Measurements from ENCODE around the gene HIP1.
"Not testable (repeated sequence)": the region's sequence is repeated elsewhere in the genome, so short reads cannot be mapped to it uniquely, and the experiment has no call there.

Gene HIP1

DNA sequence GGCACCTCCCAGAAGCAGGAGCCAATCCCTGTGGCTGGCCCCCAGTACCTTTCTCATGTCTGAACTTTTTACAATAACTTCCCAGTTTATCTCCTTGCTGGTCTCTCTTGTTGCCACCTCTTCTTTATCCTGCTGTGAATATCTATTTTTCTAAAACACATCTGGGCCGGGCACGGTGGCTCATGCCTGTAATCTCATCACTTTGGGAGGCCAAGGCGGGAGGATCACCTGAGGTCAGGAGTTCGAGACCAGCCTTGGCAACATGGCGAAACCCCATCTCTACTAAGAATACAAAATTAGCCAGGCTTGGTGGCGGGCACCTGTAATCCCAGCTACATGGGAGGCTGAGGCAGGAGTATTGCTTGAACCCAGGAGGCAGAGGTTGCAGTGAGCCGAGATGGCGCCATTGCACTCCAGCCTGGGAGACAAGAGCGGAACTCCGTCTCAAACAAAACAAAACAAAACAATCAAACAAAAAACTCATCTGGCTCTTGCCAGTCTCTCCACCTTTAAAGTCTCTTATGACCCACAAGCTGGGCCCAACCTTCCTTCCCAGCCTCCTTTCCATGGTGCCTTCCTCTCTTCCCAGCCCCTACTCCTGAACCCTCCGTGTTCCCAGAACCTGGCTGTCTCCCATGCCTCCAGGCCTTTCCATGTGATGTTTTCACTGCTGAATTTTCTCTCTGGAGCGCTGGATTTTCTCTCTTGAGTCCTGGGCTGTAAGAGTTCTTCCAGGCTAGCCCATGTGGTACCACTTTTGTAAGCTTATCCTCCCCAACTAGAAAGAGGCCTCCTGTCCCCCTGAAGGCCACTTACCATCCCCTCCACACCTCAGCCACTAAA lies 51.3 kb downstream of the HIP1 start:
- Histone ChIP-seq H3K27me3 (ENCODE audit: control insufficient read depth, insufficient read depth, low read length) (no peaks in the 10 kb centered on the region), H3K4me1 (ENCODE audit: control insufficient read depth, insufficient read depth, low read length) (peaks cover 5% of the 10 kb centered on the region), H3K9me3 (replicated peaks; ENCODE audit: low read length) (no peaks in the 10 kb centered on the region), H3K4me2 (ENCODE audit: low read length) (no peak overlapping the region), H3K9ac (ENCODE audit: low read depth, low read length) (no peak overlapping the region), H3K4me3 (ENCODE audit: low read length) (no peak overlapping the region), H3K36me3 (ENCODE audit: insufficient read depth, low read length) (peaks cover 5% of the 10 kb centered on the region)

DNA sequence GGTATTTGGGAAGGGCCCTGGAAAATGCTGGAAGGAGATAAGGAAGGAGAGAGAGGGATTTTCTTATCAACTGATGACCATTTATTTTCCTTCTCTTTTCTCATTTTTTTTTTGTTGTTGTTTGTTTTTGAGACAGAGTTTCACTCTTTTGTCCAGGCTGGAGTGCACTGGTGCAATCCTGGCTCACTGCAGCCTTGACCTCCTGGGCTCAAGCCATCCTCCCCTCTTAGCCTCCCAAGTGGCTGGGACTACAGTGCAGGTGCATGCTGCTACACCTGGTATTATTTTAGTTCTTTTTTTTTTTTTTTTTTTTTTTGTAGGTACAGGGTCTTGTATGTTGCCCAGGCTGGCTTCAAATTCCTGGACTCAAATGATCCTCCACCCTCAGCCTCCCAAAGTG lies 52.2 kb downstream of the HIP1 start:
- no peak overlapping the region for H3K4me2 ChIP-seq (ENCODE audit: low read length)
- H3K4me3 ChIP-seq (ENCODE audit: low read length), result no peak overlapping the region
- H3K27me3 ChIP-seq (ENCODE audit: control insufficient read depth, insufficient read depth, low read length), result no peaks in the 10 kb centered on the region
- H3K4me1 ChIP-seq (ENCODE audit: control insufficient read depth, insufficient read depth, low read length), result peaks cover 5% of the 10 kb centered on the region
- peaks cover 5% of the 10 kb centered on the region for H3K36me3 ChIP-seq (ENCODE audit: insufficient read depth, low read length)
- H3K9me3 ChIP-seq (replicated peaks; ENCODE audit: low read length), result no peaks in the 10 kb centered on the region
- no peak overlapping the region for H3K9ac ChIP-seq (ENCODE audit: low read depth, low read length)

DNA sequence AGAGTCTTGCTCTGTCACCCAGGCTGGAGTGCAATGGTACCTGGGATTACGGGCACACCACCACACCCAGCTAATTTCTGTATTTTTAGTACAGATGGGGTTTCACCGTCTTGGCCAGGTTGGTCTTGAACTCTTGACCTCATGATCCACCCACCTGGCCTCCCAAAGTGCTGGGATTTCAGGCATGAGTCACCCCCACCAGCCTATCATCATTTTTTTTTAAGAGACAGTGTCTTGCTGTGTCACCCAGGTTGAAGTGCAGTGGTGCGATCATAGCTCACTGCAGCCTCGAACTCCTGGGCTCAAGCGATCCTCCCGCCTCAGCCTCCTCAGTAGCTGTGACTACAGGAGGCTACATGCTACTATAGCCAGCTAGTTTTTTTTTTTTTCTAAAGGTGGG lies 56.7 kb downstream of the HIP1 start:
- not testable (repeated sequence) for H3K4me3 ChIP-seq (ENCODE audit: low read length); H3K36me3 ChIP-seq (ENCODE audit: insufficient read depth, low read length); H3K27me3 ChIP-seq (ENCODE audit: control insufficient read depth, insufficient read depth, low read length); H3K9me3 ChIP-seq (replicated peaks; ENCODE audit: low read length); H3K4me1 ChIP-seq (ENCODE audit: control insufficient read depth, insufficient read depth, low read length); H3K4me2 ChIP-seq (ENCODE audit: low read length); H3K9ac ChIP-seq (ENCODE audit: low read depth, low read length)

DNA sequence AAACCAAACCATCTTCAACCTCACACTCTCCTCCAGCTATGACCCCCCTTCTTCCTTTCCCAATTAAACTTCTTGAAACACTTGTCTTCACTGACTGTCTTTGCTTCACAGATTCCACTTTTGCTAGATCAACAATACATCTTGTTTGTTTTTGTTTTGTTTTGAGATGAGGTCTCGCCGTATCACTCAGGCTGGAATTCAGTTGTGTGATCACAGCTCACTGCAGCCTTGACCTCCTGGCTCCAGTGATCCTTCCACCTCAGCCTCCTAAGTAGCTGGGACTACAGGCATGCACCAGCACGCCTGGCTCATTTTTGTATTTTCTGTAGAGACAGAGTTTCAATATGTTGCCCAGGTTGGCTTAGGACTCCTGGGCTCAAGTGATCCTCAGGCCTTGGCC lies 59.7 kb downstream of the HIP1 start:
- H3K9me3 ChIP-seq (replicated peaks; ENCODE audit: low read length), result no peaks in the 10 kb centered on the region
- H3K9ac ChIP-seq (ENCODE audit: low read depth, low read length), result no peak overlapping the region
- no peaks in the 10 kb centered on the region for H3K4me1 ChIP-seq (ENCODE audit: control insufficient read depth, insufficient read depth, low read length)
- H3K4me2 ChIP-seq (ENCODE audit: low read length), result no peak overlapping the region
- H3K36me3 ChIP-seq (ENCODE audit: insufficient read depth, low read length), result peaks cover 17% of the 10 kb centered on the region
- no peaks in the 10 kb centered on the region for H3K27me3 ChIP-seq (ENCODE audit: control insufficient read depth, insufficient read depth, low read length)
- H3K4me3 ChIP-seq (ENCODE audit: low read length), result no peak overlapping the region

DNA sequence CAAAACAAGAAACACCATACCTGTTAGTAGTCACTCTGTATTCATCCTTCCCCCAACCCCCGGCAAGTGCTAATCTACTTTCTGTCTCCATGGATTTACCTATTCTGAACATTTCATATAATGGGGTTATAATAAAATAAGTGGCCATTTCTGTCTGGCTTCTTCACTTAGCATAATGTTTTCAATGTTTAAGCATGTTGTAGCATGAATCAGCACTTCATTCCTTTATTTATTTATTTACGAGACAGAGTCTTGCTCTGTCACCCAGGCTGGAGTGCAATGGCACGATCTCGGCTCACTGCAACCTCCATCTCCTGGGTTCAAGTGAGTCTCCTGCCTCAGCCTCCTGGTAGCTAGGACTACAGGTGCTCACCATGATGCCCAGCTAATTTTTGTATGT lies 69.2 kb downstream of the HIP1 start:
- Histone ChIP-seq H3K36me3 (ENCODE audit: insufficient read depth, low read length) (peaks cover under 1% of the 10 kb centered on the region), H3K4me1 (ENCODE audit: control insufficient read depth, insufficient read depth, low read length) (no peaks in the 10 kb centered on the region), H3K4me2 (ENCODE audit: low read length) (no peak overlapping the region), H3K4me3 (ENCODE audit: low read length) (no peak overlapping the region), H3K9me3 (replicated peaks; ENCODE audit: low read length) (no peaks in the 10 kb centered on the region), H3K9ac (ENCODE audit: low read depth, low read length) (no peak overlapping the region), H3K27me3 (ENCODE audit: control insufficient read depth, insufficient read depth, low read length) (no peaks in the 10 kb centered on the region)

DNA sequence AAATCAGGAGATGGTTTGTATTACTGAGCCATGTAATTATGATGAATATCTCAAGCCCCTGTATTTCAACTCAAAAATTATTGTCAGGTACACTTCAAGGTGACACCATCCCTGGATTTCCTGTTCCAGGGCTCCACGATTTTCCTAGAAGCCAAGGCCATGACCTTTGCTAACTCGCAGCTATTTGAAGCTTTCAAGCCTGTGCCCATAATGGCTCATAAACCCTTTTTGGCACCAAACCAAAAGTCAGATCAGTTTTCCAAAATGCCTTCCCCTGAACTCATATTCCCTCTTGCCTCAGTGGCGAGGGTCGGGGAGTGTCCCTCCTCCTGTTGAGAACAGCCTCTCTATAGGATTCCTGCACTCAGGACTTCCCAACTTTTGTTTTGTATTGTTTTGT lies 70.8 kb downstream of the HIP1 start:
- H3K36me3 ChIP-seq (ENCODE audit: insufficient read depth, low read length), result no peaks in the 10 kb centered on the region
- H3K4me3 ChIP-seq (ENCODE audit: low read length), result no peak overlapping the region
- no peak overlapping the region for H3K4me2 ChIP-seq (ENCODE audit: low read length)
- no peaks in the 10 kb centered on the region for H3K9me3 ChIP-seq (replicated peaks; ENCODE audit: low read length)
- peaks cover 6% of the 10 kb centered on the region for H3K4me1 ChIP-seq (ENCODE audit: control insufficient read depth, insufficient read depth, low read length)
- H3K27me3 ChIP-seq (ENCODE audit: control insufficient read depth, insufficient read depth, low read length), result no peaks in the 10 kb centered on the region
- H3K9ac ChIP-seq (ENCODE audit: low read depth, low read length), result no peak overlapping the region

DNA sequence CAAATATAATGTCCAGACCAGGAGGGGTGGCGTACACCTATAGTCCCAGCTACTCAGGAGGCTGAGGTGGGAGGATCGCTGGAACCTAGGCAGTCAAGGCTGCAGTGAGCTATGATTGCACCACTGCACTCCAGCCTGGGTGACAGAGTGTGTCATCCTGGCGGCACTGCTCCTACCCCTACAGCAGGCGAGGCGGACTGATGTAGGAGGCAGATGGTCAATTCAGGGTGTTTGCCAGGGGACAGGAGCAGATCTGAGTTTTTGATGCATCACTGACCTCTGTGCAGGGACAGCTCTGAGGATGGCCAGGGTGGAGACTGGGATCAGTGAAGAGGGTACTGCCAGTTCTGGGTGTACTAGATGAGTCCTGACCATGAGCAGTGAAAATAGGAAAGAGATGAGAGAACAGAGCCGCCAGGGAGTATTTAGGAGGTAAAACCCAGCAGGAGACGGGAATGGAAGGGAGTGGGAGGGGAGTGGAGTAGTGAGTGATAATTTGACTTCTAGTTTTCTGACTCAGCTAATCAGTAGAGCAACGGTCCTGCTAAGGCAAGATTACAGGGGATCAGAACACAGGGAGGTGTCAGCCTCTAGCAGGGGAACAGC lies 75.3 kb downstream of the HIP1 start:
- Histone ChIP-seq H3K9ac (ENCODE audit: low read depth, low read length) (no peak overlapping the region), H3K4me3 (ENCODE audit: low read length) (no peak overlapping the region), H3K4me1 (ENCODE audit: control insufficient read depth, insufficient read depth, low read length) (peaks cover 19% of the 10 kb centered on the region), H3K4me2 (ENCODE audit: low read length) (no peak overlapping the region), H3K9me3 (replicated peaks; ENCODE audit: low read length) (no peaks in the 10 kb centered on the region), H3K36me3 (ENCODE audit: insufficient read depth, low read length) (no peaks in the 10 kb centered on the region), H3K27me3 (ENCODE audit: control insufficient read depth, insufficient read depth, low read length) (no peaks in the 10 kb centered on the region)

DNA sequence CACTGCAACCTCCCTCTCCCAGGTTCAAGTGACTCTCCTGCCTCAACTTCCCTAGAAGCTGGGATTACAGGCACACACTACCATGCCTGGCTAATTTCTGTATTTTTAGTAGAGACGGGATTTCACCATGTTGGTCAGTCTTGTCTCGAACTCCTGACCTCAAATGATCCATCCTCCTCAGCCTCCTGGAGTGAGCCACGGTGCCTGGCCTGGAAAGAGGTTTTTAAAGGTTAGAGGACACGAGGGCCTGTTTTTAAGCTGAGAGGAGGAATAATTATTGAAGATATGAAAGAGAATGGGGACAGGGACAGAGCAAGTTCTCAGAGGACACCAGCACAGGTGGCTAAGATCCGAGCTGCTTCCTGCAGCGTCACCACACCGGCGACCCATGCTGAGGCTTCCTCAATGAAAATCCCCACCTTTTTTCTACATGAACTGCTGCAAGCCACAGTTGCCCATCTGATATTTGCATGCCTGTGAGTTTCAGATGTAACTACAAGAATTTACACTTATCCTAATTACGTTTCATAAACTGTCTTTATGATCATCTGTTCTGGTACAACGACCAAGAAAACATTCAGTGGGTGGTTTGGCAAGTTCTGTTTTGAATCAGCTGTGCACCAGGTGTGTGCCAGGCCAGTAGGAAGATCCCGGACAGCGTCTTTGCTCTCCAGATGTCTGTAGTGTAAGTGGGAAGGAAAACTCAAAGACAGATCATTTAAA lies 76.0 kb downstream of the HIP1 start:
- Histone ChIP-seq H3K4me3 (ENCODE audit: low read length) (no peak overlapping the region), H3K4me1 (ENCODE audit: control insufficient read depth, insufficient read depth, low read length) (peaks cover 26% of the 10 kb centered on the region), H3K27me3 (ENCODE audit: control insufficient read depth, insufficient read depth, low read length) (no peaks in the 10 kb centered on the region), H3K9me3 (replicated peaks; ENCODE audit: low read length) (no peaks in the 10 kb centered on the region), H3K36me3 (ENCODE audit: insufficient read depth, low read length) (no peaks in the 10 kb centered on the region), H3K9ac (ENCODE audit: low read depth, low read length) (no peak overlapping the region), H3K4me2 (ENCODE audit: low read length) (no peak overlapping the region)

DNA sequence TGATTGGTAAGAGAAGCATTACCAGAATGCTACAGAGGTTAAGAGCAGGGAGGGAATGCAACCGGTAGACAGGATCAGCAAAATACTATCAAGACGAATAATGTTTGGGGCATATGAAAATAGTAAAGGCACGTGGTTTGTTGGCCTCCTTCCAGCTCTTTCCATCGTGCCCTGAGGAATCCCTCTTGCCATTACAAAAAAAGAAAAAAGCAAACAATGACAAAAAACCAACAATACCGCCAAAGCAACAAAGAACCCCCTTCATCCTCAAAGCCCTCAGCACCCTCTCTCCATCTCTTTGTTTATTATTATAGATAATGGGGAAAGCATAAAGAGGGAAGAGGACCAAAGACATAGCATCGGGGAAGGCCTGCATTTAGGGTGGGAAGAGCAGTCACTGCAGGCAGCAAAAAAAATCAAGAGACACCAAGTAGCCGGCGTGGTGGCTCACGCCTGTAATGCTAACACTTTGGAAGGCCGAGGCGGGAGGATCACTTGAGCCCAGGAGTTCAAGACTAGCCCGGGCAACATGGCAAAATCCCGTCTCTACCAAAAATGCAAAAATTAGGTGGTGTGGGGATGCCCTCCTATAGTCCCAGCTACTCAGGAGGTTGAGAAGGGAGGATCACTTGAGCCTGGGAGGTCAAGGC lies 78.0 kb downstream of the HIP1 start:
- Histone ChIP-seq H3K9ac (ENCODE audit: low read depth, low read length) (no peak overlapping the region), H3K4me1 (ENCODE audit: control insufficient read depth, insufficient read depth, low read length) (peaks cover 29% of the 10 kb centered on the region), H3K27me3 (ENCODE audit: control insufficient read depth, insufficient read depth, low read length) (no peaks in the 10 kb centered on the region), H3K4me3 (ENCODE audit: low read length) (no peak overlapping the region), H3K36me3 (ENCODE audit: insufficient read depth, low read length) (no peaks in the 10 kb centered on the region), H3K4me2 (ENCODE audit: low read length) (no peak overlapping the region), H3K9me3 (replicated peaks; ENCODE audit: low read length) (no peaks in the 10 kb centered on the region)

DNA sequence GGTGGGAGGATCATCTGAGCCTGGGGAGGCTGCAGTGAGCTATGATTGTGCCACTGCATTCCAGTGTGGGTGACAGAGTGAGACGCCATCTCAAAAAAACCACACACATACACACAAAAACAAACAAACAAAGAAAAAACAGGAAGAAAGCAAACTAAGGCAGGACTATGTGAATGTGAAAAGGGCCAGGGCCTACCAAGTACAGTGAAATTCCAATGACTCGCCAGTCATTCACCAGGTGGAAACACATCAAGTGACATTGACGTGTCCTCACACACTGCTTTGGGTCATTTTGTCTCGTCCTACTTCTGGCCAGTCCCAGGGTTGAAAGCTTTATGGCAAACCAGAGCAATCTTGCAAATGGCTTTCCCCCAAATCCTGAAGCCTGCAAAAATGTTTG lies 79.9 kb downstream of the HIP1 start:
- Histone ChIP-seq H3K4me3 (ENCODE audit: low read length) (no peak overlapping the region), H3K9ac (ENCODE audit: low read depth, low read length) (peak overlapping the region; percentile 59), H3K36me3 (ENCODE audit: insufficient read depth, low read length) (peaks cover 9% of the 10 kb centered on the region), H3K27me3 (ENCODE audit: control insufficient read depth, insufficient read depth, low read length) (no peaks in the 10 kb centered on the region), H3K4me2 (ENCODE audit: low read length) (peak overlapping the region; percentile 24), H3K4me1 (ENCODE audit: control insufficient read depth, insufficient read depth, low read length) (peaks cover 29% of the 10 kb centered on the region), H3K9me3 (replicated peaks; ENCODE audit: low read length) (no peaks in the 10 kb centered on the region)

DNA sequence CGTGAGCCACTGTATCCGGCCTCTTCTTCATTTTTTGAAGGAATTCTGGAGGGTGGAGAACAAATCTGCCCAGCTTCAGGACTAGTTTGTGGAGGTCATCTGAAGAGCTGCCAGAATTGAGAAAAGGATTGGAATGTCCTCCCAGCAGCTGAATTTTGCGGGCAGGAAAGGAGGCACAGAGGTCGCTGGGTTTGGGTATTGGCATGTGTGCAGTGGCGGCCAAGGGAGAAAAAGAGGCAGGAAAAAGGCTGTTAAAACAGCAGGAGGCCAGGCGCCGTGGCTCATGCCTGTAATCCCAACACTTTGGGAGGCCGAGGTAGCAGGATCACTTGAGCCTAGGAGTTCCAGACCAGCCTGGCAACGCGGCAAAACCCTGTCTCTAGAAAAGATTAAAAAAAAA lies 80.4 kb downstream of the HIP1 start:
- peak overlapping the region; percentile 24 for H3K4me2 ChIP-seq (ENCODE audit: low read length)
- H3K27me3 ChIP-seq (ENCODE audit: control insufficient read depth, insufficient read depth, low read length), result no peaks in the 10 kb centered on the region
- H3K9me3 ChIP-seq (replicated peaks; ENCODE audit: low read length), result no peaks in the 10 kb centered on the region
- H3K36me3 ChIP-seq (ENCODE audit: insufficient read depth, low read length), result peaks cover 13% of the 10 kb centered on the region
- H3K4me1 ChIP-seq (ENCODE audit: control insufficient read depth, insufficient read depth, low read length), result peaks cover 27% of the 10 kb centered on the region
- H3K4me3 ChIP-seq (ENCODE audit: low read length), result no peak overlapping the region
- H3K9ac ChIP-seq (ENCODE audit: low read depth, low read length), result peak overlapping the region; percentile 59
